H54 (cell line): Measurements from ENCODE around the gene RNF180.
"Not testable (repeated sequence)": the region's sequence is repeated elsewhere in the genome, so short reads cannot be mapped to it uniquely, and the experiment has no call there.

Experiments
- DNase-seq: peaks from one replicate; pipeline ENCODE4 v3.0.0; 2011; ENCODE audit warnings: low spot score, mixed read lengths; ENCODE audit not compliant: insufficient read length
- FAIRE-seq: peaks from 3 replicates; lab custom pipeline; 2011; peaks lifted over from hg19 to GRCh38; lab: Jason Lieb, UNC
- POLR2A ChIP-seq: IDR thresholded peaks from 2 replicates; pipeline ENCODE4 v1.6.1; 2011; ENCODE audit warnings: low read depth, mild to moderate bottlenecking, low read length

RNF180 gene

GRCh38 chr5:64199425-64199824 lies 33.8 kb downstream of the RNF180 start:
- DNase-seq (no peak), FAIRE-seq (no peak)
- TF ChIP-seq POLR2A, result no peak

DNA sequence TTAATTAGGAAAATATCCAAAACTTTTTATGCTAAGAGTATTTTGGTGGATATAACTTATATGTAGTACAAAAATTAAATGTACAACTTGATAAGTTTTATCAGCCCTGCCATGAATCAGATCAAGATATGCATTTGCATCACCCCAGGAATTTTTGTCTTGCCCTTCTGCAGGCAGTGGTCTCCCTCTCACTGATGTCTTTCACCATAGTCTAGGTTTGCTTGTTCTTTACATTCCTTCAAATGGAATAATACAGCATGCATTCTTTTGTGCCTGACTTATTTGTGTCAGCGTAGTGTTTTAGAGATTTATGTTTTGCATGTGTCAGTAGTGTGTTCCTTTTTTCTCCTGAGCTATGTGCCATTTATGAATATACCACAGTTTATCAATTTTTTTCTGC lies 36.4 kb downstream of the RNF180 start:
- FAIRE-seq, result no peak
- TF ChIP-seq POLR2A, result no peak
- no peak for DNase-seq

GRCh38 chr5:64206653-64207052 lies 41.0 kb downstream of the RNF180 start:
- FAIRE-seq (no peak), DNase-seq (no peak)
- TF ChIP-seq POLR2A, result no peak

GRCh38 chr5:64207978-64208377 lies 42.3 kb downstream of the RNF180 start:
- no peak for FAIRE-seq
- no peak for TF ChIP-seq POLR2A

DNA sequence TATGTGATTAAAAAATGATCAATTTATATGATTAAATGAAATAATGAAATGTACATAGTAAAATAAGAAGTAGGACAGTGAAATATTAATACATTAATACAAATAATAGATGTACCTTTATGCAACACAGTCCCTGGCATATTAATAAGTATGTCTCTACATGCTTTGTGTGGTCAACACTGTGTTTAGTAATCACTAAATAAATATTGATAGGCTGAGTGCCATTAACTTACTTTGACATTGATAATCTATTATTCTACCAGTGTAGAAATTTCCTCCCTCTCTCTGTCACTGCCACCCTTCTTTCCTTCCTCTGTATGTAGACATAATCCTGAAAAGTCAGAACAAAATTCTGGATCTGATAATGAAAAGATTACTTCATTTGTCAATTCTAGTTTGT lies 43.7 kb downstream of the RNF180 start:
- FAIRE-seq (no peak), DNase-seq (no peak)
- TF ChIP-seq POLR2A, result no peak

More at GRCh38 chr5:64207978-64208377, 42.3 kb downstream of the RNF180 start:
- no peak for DNase-seq

DNA sequence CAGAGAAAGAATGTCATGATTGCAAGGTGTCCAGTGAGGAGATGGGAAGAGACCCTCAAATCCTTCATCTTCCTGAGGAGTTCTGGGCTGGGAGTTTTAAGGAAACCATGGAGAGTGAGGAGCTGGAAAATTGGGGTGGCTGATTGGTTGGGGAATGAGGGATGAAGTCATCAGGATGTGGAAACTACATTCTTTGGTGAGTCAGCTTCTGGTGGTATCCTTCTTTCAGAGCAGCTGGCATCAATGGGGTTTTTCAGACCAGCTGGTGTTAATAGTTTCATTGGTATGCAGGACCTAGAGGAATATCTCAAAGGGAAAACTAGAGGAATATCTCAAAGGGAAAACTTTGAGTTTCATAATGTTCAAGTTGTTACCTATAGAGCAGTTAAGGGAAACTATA lies 45.2 kb downstream of the RNF180 start:
- no peak for TF ChIP-seq POLR2A
- FAIRE-seq (peak; percentile 81), DNase-seq (peak; percentile 1)

GRCh38 chr5:64213011-64213410 lies 47.4 kb downstream of the RNF180 start:
- no peak for FAIRE-seq
- DNase-seq, result no peak
- TF ChIP-seq POLR2A, result no peak

- DNase-seq, result no peak
- no peak for FAIRE-seq
- TF ChIP-seq POLR2A, result no peak
These were observed 47.9 kb downstream of the RNF180 start for GRCh38 chr5:64213531-64213930.

DNA sequence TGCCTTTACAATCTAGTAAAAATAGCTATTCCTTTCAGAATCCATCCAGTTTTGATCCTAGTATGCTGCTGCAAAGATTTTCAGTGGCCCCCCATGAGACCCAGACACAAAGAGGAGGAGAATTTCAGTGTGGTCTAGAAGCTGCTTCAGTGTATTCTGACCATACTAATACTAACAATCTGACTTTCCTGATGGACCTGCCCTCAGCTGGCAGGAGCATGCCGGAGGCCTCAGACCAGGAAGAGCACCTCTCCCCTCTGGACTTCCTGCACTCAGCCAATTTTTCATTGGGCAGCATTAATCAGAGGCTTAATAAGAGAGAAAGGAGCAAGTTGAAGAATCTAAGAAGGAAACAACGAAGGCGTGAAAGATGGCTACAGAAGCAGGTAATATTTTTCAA lies 48.5 kb downstream of the RNF180 start:
- FAIRE-seq (no peak), DNase-seq (no peak)
- TF ChIP-seq POLR2A, result no peak

GRCh38 chr5:64221911-64222310 lies 56.3 kb downstream of the RNF180 start:
- no peak for TF ChIP-seq POLR2A

DNA sequence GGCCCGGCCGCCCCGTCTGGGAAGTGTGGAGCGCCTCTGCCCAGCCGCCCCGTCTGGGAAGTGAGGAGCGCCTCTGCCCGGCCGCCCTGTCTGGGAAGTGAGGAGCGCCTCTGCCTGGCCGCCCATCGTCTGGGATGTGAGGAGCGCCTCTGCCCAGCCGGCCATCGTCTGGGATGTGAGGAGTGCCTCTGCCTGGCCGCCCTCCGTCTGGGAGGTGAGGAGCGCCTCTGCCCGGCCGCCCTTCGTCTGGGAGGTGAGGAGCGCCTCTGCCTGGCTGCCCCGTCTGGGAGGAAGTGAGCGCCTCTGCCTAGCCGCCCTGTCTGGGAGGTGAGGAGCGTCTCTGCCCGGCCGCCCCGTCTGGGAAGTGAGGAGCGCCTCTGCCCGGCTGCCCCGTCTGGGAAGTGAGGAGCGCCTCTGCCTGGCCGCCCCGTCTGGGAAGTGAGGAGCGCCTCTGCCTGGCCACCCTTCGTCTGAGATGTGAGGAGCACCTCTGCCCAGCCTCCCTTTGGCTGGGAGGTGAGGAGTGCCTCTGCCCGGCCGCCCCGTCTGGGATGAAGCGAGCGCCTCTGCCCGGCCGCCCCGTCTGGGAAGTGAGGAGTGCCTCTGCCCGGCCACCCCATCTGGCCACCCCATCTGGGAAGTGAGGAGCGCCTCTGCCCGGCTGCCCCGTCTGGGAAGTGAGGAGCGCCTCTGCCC lies 59.8 kb downstream of the RNF180 start:
- FAIRE-seq, DNase-seq: not testable (repeated sequence)

More at GRCh38 chr5:64221911-64222310, 56.3 kb downstream of the RNF180 start:
- FAIRE-seq, result no peak
- DNase-seq, result no peak

GRCh38 chr5:64227131-64227537 lies 61.5 kb downstream of the RNF180 start:
- DNase-seq, FAIRE-seq: not testable (repeated sequence)

DNA sequence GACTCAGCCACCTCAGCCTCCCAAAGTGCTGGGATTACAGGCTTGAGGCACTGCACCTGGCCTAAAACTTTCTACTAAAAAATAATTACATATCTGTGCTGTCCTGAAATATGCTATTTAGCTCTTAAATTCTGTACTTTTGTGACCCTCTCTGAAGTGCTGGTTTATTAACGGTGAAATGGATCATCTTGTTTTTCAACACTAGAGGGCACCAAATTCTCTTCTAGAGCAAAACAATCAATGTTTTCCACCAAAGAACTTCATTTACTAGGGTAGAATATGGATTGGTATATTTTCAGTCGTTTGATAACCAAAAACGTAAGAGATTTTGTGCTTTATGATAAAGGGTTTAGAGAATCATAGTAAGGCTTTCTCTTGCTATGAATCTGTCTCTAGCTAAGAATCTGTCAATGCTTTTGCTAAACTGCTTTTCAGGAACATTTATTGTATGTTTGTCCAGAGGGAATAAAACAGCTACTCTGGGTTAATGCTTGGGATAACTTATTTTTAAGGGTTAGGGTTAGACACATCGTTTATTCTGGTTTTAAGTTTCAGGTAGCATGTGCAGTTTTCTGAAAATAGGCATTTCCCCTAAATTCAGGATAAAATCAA lies 63.6 kb downstream of the RNF180 start:
- peak; percentile 12 for DNase-seq
- no peak for TF ChIP-seq POLR2A
- peak; percentile 78 for FAIRE-seq

GRCh38 chr5:64260756-64261155 lies 95.1 kb downstream of the RNF180 start:
- DNase-seq, result no peak
- no peak for FAIRE-seq
- no peak for TF ChIP-seq POLR2A

DNA sequence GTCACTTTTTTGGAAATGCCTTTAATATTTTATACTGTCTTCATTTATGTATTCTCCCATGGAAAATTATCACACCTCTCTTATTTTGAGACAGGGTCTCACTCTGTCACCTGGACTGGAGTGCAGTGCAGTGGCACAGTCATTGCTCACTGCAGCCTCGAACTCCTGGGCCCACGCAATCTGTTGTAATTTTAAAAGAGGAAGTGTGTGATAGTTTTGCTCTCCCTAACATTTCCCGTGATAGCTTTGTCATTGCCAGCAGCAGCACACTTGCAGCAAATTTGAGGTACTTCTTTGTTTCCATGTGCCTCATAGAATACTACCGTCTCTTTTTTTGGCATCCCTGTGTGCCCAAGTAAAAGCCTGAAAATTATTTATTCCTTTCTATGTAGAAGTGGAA lies 103.5 kb downstream of the RNF180 start:
- DNase-seq (no peak), FAIRE-seq (no peak)

GRCh38 chr5:64273276-64273675 lies 107.6 kb downstream of the RNF180 start:
- FAIRE-seq (no peak), DNase-seq (no peak)
- no peak for TF ChIP-seq POLR2A

More for the DNA sequence above, 103.5 kb downstream of the RNF180 start:
- no peak for TF ChIP-seq POLR2A
